Suppressor macrophage treated with lipopolysaccharide for 4 hours (primary cell): ENCODE measurements around the gene ST8SIA1.

ENCODE experiments used
- DNase-seq: peaks from one replicate; pipeline ENCODE4 v3.0.0-alpha.2; 2020

ST8SIA1 gene

DNA sequence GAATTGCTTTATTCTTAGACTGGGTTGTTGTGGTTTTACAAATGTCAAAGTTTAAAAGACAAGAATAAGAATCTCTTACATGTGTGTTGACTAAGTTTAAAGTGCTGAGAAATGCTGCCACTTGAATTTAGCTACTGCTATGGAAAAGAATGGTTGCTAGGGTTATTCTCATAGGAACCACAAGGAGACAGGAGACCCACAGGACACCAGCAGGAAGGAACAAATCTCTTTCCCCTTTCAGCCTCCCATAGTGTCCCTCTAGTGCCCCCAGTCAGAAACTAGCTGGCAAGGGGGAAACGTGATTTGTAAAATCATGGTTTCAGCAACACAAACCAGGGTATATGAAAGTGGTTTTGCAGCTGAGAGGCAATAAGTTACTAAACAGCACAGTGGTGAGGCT is 102.7 kb downstream of the ST8SIA1 start:
- peak; percentile 3 for DNase-seq

DNA sequence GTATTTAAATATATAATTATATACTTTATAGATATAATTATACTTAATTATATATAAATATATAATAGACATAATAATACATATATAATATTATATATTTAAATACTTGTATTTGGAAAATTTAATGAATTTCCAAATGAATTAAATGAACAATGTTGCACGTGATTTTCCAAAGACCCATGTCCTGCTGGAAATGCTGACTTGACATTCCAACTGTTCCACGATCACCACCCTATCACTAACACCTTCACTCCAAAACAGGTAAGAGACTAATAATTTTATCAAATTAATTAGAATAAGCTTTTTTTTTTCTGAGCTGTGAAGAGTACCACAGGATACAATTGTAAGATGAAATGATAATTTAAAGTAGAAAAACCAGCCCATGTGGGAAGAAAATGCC is 103.4 kb downstream of the ST8SIA1 start:
- no peak for DNase-seq

DNA sequence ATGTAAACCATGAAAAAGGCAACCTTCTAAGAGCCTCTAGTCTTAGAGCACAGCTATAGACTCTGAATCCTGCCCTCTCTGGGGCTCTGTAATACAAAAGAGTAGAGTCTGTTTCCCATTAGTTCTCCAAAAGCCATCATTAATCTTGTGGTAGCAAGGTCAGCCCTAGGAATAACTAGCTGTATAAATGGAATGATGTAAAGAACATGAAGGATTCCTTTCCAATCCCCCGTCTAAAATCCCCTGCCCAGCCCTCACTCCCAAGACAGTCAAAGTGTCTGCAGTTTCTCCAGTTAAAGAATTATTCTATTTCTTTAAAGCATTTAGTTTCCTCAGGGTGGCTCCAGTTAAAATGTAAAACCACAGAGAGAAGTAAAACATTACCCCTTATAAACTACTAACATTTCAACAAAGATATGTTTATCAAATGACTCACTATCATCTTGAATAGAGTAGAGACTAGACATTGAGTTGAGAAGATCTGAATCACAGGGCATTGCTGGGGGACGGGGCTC is 104.2 kb downstream of the ST8SIA1 start:
- no peak for DNase-seq

DNA sequence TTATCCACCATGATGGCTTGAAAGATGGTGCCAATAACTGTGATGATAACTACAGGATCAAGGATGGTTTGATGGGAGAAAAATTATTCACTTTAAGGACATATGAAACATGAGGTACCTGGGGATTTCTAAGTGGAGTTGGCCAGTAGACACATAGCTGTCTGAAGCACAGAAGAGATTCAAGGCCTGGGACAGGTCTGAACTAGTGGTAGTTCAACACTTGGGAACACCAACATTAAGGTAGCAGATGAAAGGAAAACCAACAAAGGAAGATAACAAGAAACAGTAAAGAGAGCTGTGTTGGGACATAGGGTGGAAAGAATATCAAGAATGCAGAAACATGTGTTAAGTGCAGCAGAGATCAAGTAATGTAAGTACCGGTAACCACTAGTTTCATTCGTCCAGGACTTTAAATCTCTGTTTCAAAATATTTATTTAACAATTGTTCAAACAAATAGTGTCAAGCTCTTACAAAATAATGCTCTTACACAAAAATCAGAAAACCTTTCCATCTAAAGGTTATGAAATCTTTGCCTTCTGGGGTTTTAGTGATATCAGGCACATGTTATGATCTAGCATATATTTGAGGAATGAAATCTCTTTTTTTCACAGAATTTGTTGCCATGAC is 104.7 kb downstream of the ST8SIA1 start:
- no peak for DNase-seq

DNA sequence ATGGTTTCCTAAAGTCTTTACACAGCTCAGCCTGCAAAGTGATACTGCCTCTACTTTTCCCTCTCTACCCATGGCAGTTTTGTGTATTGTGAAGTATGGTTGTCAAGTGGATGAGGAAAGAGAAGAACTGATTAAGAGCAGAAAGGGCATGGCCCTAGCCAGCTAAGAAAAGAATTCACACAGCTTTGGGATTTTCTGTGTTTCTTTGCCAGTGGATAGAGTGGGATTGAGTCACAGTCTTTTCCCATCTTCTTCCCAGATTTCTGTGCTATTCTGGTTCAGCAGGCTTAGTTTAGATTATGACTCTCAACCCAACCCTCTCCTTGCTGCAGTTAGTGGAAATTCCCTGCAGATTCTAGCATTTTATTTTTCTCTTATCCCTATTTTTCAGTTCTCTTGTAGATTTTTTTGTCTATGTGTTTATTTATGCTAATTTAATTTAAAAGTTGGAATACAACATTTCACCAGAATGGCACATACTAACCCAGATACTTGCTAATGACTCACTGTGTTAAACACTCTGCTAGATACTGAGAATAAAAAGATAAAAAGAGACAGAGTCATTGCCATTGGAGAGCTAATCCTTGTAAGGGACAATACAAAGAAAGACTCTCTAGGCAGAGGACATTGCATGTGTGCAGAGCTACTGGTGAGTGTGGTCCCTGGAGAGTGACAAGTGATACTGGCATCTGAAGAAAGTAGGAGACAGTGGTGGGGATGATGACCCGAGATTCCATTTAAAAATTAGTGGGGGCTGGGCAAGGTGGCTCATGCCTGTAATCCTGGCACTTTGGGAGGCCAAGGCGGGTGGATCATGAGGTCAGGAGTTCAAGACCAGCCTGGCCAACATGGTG is 106.3 kb downstream of the ST8SIA1 start:
- no peak for DNase-seq

DNA sequence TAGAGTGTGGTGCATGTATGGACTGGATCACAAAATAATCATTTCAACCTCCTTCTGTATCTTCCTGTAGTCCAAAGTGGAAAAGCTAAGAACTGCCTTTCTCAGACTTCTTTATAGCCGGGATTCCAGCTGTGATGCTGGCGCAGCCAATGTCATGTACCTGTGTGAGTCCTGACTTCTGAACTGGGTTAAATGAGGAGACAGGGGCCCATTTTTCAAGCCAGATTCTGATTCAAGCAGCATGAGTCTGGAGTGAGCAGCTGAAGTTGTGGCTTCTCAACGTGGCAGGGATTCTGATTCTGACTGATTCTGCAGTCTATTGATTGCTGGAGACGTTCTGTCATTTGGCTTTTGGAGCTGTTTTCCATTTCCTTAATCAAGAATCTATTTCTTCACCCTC is 111.2 kb downstream of the ST8SIA1 start:
- DNase-seq: no peak

DNA sequence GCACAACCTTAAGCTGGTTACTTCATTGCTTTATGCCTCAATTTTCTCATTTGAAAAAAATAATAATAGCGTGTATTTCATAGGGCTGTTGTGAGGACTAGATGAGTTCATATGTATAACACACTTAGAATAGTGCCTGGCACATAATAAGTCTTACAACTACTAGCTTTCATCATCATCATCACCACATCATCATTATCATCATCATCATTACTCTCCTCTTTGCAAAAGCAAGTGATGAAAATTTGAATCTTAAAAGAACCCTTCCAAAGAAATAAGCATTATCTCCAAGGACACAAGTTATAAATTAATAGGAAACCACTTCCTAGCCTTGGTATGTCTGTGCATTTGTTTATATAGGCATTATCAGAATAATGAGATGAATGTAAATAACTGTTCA is 117.0 kb downstream of the ST8SIA1 start:
- DNase-seq: no peak

DNA sequence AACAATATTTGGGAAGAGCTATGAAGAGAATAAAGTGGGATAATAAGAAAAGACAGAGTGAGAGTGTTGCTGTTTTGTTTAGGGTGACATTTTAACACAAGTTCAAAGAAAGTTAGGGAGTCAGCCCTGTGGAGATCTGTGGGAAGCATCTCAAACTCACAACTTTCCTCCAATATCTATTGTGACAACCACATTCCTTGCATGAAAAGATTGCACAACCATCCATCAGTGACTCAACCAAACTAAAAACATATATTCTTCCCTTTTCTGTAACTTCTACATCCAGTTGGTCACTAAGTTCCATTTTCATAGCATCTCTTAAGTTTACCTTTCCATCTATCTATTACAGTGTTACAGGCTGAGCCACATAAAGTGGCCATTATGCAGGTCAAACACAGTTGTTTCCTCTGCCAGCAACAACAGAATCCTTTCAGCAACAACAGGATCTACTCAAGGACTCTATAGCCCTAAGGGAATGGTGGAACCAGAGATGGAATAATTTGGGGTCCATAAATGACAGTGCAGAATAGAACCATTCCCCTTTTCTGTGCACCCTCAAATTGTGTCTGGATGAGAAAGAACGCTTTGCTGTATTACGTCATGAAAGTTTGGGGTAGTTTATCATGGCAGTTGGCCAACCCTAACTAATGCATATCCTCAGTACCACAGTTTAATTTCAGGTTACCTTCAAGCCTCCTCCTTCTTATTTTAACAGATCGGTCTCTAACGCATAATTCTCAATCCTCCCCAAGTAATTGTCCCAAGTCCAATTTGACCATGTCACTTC is 118.8 kb downstream of the ST8SIA1 start:
- peak; percentile 16 for DNase-seq

DNA sequence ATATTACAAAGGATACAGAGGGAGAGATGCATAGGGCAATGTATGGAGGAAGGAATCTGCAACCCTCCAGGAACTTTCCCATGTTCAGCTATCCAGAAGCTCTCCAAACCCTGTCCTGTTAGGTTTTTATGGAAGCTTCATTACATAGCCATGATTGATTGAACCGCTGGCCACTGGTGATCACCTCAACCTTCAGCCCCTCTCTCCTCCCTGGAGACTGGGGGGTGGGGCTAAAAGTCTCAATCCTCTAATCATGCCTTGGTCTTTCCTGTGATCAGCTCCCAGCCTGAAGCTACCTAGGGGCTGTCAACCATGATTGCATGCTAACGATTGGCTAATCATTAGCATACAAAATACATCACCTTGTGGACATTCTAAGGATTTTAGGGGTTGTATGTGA is 123.4 kb downstream of the ST8SIA1 start:
- DNase-seq: no peak

DNA sequence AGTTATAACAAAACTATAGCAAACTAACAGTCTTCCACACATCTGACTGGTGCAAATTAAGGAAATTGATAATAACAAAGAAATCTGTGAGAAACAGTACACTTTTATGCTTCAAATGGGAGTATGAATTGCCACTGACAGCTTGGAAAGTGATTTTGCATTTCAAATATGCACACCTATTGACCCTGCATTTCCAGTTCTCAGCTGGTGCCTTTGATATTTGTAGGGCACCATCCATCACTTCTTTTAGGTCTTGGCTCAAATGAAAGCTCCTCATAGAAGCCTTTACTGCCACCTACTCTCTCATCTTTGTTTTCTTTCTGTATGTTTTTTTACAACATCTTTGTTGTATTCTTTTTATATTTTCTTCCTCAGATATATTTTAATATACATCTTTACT is 125.1 kb downstream of the ST8SIA1 start:
- DNase-seq: no peak

DNA sequence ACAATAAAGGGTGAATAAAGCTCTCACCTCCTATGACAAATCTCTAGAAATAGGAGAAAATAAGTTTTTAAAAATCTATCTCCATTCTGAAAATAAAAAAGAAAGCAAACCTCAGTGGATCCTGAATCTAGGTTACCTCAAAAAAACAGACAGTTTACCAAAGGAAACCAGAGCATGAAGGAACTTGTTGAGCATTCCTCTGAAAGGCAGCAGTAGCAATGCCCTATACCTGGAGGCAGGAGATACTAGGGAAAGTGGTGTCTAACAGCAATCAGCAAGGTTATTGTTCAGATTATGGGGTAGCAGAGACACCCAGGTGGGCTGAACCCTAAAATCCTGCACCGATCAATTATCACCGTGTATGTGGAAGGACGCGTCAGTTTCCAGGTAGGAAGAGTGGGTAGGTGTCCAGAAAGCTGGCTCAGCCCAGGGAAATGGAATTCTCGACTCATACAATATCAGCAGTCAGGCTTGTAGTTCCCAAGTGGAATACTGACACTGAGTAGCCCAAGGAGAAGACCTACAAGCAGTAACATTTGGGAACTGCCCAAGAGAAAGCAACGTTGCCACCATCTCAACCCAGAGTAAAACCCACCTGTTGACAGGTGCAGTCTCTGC is 128.3 kb downstream of the ST8SIA1 start:
- DNase-seq: no peak

DNA sequence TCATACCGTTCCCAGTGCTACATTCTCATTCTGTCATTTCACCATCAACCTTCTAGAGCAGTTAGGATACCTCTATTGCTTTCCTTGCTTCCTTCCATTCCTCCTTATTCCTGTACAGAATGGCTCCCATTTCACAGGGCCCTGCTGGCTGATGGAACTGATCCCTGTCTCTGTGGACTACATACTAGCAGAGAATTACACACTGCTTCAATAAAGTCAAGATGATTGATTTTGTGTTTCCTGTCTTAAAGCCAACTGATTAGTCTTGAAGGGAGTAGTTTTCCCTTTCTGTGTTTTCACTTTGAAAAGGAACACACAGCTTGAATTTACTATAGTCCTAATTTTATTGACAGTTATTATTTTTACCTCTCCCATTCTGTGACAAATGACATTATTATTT is 130.1 kb downstream of the ST8SIA1 start:
- DNase-seq: no peak

DNA sequence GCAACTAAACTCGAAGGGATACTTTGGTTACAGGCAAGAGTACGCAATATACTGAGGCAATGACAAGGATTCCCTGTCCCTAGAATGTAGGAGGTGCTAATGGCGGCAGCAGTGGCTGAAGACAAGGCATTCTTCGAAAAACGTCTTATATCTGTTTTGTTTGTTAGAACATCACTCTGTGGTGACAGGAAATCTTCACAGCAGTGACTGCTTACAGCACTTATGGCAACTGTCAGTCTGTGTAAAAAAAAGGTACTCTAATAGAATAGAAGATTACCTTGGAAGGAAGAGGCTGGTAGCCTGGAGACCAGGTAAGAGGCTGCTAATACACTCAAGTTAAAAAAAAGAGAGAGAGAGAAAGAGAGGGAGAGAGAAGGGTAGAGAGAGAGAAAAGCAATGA is 131.7 kb downstream of the ST8SIA1 start:
- DNase-seq: no peak

DNA sequence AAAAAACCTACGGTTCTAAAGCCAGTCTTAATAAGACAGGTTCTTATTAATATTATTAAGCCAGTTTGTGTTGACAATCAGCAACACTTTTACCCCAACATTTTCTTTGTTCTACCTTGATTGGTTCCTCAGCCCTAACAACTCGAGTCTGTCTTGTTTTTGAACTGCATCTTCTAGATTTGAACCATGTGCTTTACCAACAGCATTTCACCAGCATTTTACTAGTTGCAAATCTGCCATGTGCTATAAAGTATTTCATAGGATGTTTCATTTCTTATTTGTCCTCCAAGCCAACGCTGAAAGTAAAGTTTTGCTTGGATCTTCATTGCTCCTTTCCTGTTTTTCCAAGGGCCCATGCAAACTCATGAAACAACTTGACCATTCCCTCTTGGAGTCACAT is 133.4 kb downstream of the ST8SIA1 start:
- DNase-seq: no peak

DNA sequence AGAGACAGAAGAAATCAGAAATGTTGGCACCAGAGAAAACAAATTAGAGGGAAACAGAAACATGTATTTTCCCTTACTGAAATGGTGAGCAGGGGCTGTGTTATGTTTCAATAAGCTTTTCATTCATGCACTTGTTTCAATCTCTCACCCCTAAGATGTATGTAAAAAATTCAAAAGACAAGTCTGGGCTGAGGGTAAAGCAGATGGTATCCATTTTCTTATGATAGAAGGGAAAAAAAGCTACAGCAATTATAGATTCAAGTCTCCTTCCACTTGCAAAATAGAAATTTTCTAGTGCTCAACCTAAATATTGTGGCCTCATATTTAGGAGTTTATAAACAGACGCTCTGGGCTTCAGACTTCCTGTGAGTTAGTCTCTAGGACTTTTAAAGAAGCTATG is 138.3 kb downstream of the ST8SIA1 start:
- DNase-seq: no peak

DNA sequence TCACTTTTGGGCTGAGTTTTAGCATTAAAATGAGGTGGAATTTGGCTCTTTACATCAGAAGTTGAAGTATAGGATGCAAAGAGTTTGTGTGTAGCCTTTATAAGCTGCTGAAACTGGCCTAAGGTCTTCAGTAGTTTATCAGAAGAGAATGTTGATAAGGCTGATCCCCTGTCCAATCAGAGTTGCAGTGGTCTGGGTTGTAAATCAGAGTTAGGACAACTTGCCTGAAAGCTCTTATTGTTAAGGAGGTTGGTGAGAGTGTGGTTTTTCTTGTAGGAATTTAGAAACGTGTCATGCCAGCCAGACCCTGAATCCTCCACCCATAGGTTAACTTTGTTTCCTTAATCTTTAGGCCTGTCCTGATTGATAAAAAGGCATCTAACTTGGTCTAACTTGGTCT is 143.5 kb downstream of the ST8SIA1 start:
- no peak for DNase-seq

DNA sequence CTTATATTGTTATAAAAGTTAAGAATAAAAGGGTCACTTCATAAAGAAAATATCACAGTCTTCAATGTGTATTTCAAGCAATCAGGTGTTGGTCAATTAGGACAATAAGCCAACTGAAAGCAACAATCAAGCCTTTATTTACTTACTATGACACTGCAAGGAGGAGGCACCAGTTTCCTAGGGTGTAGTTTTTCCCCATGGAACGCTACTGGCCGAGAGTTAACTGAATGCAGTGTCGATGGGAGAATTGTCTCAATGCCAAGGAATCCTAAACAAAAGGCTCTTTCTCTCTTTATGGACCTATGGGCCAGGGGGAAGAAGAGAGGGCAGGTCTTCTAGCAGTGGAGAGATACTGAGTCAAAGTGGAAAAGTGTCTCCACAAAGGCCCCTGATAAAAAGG is 146.1 kb downstream of the ST8SIA1 start:
- DNase-seq: no peak

DNA sequence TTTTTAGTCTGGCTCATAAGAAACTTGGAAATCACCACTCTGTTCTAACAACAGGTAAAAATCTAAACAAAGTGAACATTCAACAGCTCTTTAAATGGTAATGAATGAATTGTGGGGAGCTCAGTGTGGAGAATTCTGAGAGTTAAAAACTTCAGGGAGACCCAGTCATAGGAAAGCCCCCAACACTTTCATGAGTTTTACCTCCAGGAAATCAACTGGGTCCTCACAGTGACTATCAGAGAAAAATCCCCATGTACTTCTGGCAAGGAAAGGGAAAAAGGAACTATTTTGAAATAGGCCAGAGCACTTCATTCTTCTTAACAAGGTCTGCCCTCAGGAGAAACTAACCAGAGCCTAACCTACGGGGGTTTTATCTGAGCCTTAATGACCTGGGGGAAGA is 153.8 kb downstream of the ST8SIA1 start:
- DNase-seq: peak; percentile 9

DNA sequence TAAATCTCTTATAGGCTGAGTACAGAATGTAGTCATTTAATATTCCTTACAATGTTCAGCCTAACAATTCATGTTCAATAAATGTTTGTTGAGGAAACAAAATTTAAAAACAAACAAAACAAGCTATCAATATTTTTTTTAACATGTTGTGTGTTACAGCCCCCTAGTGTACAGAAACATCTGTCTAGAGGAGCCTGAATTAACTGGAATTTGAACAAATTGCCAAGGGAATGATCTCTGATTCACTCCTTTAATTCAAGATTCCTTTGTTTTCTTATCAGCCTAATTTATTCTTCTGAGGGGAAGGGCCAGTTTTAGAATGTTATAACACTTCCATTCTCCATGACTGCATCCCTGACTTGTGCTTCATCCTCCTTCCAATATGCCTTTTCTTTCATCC is 161.3 kb downstream of the ST8SIA1 start:
- DNase-seq: no peak

DNA sequence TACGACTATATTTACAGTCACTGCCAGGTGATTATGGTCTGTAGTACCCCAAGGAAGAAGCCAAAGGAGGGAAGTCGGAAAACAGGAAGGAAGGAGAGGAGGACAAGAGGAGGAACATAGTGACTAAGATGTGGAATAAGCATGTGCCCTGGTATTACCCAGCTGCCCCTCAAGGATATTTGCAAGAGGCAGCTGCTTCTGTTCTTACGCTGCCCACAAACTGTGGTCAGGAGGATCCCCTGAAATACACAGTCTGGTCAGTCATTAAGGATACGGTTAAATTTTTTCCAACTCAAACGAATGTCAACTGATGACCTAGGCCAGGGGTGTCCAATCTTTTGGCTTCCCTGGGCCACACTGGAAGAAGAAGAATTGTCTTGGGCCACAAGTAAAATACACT is 162.0 kb downstream of the ST8SIA1 start:
- DNase-seq: peak; percentile 10

DNA sequence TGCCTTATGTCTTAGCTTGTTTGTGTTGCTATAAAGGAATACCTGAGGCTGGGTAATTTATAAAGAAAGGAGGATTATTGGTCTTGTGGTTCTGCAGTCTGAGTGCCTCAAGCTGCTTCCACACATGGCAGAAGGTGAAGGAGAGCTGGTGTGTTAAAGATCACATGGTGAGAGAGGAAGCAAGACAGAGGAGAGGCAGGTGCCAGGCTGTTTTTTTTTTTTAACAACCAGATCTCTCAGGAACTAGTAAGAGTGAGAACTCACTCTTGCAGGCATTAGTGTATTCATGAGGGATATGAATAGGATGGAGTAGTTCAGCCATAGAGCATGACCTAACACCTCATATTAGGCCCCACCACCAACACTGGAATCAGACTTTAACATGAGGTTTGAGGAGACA is 165.1 kb downstream of the ST8SIA1 start:
- DNase-seq: no peak

DNA sequence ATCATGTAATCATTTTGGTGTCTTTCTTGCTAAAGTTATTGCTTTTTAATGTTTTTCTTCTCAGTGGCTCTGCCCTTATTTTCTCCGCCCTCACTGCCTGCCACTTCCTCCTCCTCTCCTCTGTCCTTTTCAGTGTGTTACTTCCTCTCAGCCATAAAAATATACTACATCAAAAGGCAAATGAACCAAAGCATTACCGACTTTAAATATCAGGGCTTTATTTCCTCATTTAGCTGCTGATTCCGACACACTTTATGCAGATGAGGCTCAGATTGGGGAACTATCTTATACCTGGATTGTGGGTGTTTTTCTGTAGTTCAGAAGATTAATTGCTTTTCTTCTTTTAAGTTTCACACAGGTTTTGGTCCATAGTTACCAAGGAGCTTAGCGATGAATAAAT is 170.4 kb downstream of the ST8SIA1 start:
- DNase-seq: peak; percentile 19

DNA sequence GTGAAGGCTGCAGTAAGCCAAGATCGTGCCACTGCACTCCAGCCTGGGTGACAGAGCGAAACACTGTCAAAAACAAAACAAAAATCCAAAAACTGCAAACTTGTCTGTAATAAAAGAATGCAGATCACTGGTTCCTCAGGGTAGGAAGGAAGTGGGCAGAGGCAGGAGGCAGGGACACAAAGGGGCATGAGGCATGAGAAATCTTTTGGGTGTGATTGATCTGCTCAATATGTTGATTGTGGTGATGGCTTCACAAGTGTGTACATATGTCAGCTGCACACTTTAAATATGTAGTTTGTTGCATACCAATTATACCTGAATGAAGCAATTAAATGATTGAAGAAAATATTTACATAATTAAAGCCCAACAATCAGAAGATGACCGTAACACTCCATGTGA is 170.9 kb downstream of the ST8SIA1 start:
- DNase-seq: no peak
